HL-60 (cell line): Measurements from ENCODE around the gene C2CD4D.

ENCODE experiments used
- DNase-seq, 2 experiments: peaks; one replicate each; pipeline ENCODE4 v3.0.0-alpha.2; 2010 to 2020; ENCODE audit warnings: low read depth in 1 of 2, low spot score in 1 of 2
- H3K27ac ChIP-seq: fragments of 250-450 bp; sonication (Bioruptor Pico); replicated peaks from 2 replicates; pipeline ENCODE4 v1.5.1; 2020; ENCODE audit warnings: mild to moderate bottlenecking, moderate library complexity
- H3K27me3 ChIP-seq: fragments of 250-450 bp; sonication (Bioruptor Pico); 2 replicates; pipeline ENCODE4 v1.5.1; 2021; ENCODE audit warnings: mild to moderate bottlenecking, moderate library complexity; ENCODE audit not compliant: insufficient read depth, poor library complexity, severe bottlenecking
- H3K4me3 ChIP-seq: replicated peaks from 2 replicates; pipeline ENCODE4 v1.5.1; 2011; ENCODE audit warnings: mild to moderate bottlenecking, control low read depth, low read length; ENCODE audit not compliant: insufficient read depth
- CTCF ChIP-seq: IDR thresholded peaks from one replicate; pipeline ENCODE4 v1.5.1; 2011; ENCODE audit warnings: low read length, control low read depth, inconsistent platforms; ENCODE audit not compliant: insufficient read depth
- GABPA ChIP-seq: IDR thresholded peaks from 2 replicates; pipeline ENCODE4 v1.6.1; 2012; ENCODE audit warnings: low read depth
- POLR2AphosphoS5 ChIP-seq: IDR thresholded peaks from 2 replicates; pipeline ENCODE4 v1.6.1; 2012; ENCODE audit warnings: low read depth
- REST ChIP-seq: IDR thresholded peaks from 2 replicates; pipeline ENCODE4 v1.6.1; 2012; ENCODE audit warnings: low read depth; ENCODE audit not compliant: insufficient replicate concordance
- SPI1 ChIP-seq: IDR thresholded peaks from 2 replicates; pipeline ENCODE4 v1.6.1; 2012; ENCODE audit warnings: low read depth, mild to moderate bottlenecking, borderline replicate concordance

Gene C2CD4D

GRCh38 chr1:151799179-151800022, 40.2 kb downstream of the C2CD4D start:
- no peak overlapping the region for H3K27ac ChIP-seq
- peaks cover 9% of the 10 kb centered on the region for H3K27me3 ChIP-seq
- no peak for DNase-seq

GRCh38 chr1:151798571-151798970, 41.0 kb downstream of the C2CD4D start:
- no peak for DNase-seq
- Histone ChIP-seq H3K4me3 (no peak overlapping the region), H3K27ac (no peak overlapping the region), H3K27me3 (peaks cover 9% of the 10 kb centered on the region)
- TF ChIP-seq GABPA, result no peak
- no peak for TF ChIP-seq SPI1
- no peak for TF ChIP-seq CTCF
- no peak for TF ChIP-seq POLR2AphosphoS5
- no peak for TF ChIP-seq REST

More at GRCh38 chr1:151799179-151800022, 40.2 kb downstream of the C2CD4D start:
- TF ChIP-seq GABPA (no peak), REST (no peak), SPI1 (no peak), CTCF (no peak), POLR2AphosphoS5 (no peak)
- no peak overlapping the region for H3K4me3 ChIP-seq

GRCh38 chr1:151790940-151791651, 48.5 kb downstream of the C2CD4D start:
- Histone ChIP-seq H3K4me3 (peak overlapping the region; percentile 67), H3K27ac (peak overlapping the region; percentile 3), H3K27me3 (no peaks in the 10 kb centered on the region)
- no peak for TF ChIP-seq GABPA
- no peak for TF ChIP-seq SPI1
- TF ChIP-seq POLR2AphosphoS5, result no peak
- DNase-seq, result peak in 1 of 2 experiments; percentile 7
